Mucosa of gallbladder (tissue), 1 donor: ENCODE results near the gene RWDD4. TPM values are rescaled to one million over a fixed set of nuclear protein-coding genes. Genes with fewer than 3 reads are reported as not detected.
A peak's percentile ranks its signal among the peaks of the same experiment; 100 is the strongest.
"Not testable (repeated sequence)": the region's sequence is repeated elsewhere in the genome, so short reads cannot be mapped to it uniquely, and the experiment has no call there.

Source experiments
- DNase-seq: peaks from one replicate; pipeline ENCODE4 v3.0.0-alpha.2; 2020; ENCODE audit warnings: low spot score
- total RNA-seq: library from RNA; stranded (reverse); gene quantifications from one replicate; pipeline ENCODE4 v1.2.1, GENCODE V29; 2021
- donor health status: DM: no; HTN: no; CAD: no.

The RWDD4 gene
- total RNA-seq, 1 donor from 2014 or later = 16.5 TPM

DNA sequence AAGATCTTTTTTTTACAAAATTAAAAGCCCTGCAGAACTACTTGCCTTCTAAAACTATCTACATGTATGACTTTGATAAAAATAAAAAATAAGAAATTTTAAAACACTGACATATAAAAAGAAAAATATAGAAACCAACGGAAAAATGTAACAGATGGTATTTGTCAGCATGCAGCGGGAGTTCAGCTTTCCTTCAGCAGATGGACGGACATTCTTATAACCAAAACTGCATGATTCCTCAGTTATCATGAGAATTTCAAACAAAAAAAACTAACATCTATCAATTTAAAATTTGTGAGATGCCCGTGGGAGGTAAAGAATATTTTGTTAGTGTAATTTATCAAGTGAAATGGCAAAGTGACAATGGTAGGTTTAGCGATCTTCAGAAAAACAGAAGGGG lies 23.2 kb downstream of the RWDD4 start:
- DNase-seq = no peak

DNA sequence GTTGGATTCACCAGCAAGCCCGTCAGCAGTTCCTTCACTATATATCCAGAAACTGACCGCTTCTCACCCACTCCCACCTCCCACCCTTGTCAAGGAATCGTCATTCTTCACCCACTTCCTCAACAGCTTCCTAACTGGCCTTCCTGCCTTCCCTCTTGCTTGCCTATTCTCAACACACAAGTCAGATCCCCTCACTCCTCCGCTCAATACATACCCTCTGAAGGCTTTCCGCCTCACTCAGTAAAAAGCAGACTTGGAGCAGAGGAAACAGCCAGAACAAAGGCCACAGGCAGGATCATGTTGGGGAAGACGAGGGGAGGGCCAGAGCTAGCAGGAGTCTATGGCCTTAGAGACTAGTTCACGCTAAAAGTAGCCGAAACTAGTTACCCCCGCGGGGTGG lies 23.7 kb downstream of the RWDD4 start:
- no peak for DNase-seq

DNA sequence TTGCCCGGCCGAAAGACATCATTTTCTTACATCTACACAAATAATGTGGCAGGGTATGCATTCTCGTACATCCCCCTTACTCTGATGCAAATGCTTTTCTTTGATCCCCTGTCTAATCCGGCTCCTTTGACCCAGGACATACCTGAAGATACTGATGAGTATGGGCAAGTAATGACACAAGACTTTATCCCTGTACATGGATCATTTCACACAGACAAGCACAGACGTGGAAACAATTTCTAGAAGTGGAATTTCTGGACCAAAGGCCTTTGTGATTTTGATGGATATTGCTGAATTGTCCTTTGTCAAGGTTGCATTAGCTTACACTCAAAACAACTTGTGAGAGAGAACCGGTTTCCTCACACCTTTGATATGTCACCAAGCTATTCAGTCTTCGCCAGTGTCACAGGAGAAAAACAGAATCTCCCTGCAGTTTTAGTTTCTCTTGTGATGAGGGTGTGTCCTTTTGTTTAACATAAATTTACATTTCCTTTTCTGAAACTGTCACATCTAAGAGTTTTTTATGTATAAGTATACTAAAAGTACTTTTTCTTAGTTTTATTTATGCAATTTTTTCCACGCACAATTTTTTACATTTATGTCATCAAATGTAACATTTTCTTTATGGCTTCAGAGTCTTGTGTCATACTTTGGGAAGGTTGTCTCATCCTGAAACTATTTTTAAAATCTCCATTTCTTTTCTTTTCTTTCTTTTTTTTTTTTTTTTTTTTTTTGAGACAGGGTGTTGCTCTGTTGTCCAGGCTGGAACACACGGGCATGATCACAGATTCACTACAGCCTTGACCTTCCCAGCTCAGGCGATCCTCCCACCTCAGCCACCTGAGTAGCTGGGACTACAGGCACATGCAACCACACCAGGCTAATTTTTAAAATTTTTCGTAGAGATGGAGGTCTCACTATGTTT lies 25.2 kb downstream of the RWDD4 start:
- no peak for DNase-seq

DNA sequence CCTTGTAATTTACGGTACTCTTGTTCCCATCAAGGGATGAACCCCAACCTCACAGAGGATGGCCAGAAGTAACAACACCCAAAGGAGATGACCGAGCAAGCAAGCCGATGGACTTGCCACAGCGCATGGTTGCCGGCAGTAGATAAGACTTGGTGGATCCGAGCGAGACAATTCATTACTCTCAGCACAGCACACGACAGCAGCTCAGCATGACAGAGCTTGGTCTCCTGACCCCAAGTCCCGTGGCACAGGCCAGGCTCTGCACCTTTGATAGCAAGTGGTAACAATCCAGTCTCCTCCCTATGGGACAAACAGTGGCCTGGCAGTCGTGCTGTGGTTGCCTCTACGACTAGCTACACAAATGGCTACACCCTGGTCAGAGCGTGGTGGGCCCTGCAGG lies 26.3 kb downstream of the RWDD4 start:
- no peak for DNase-seq

DNA sequence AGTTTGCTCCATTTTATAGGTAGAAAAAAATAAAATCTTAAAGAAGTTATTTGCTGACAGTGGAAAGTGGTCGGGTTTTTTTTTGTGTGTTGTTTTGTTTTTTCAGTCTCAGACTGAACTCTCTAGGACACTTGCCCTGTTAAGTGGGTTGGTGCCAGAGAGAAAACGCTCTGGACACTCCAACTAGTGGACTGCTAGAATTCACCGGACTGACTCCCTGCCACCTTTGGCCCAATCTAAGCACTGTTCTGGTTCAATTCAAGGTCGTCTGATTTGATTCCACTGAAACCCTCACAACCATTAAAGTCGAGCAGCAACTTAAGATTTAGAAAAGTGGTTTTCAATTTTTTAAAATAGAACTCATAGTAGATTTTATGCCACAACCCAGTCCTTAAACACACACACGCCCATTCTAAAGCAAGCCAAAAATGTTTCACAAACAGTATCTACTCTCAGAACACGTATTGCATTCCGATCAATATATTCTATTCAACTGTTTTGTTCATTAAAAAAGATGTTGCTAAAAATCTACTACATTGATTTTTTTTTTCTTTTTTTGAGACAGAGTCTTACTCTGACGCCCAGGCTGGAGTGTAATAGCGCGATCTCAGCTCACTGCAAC lies 27.3 kb downstream of the RWDD4 start:
- DNase-seq = no peak

DNA sequence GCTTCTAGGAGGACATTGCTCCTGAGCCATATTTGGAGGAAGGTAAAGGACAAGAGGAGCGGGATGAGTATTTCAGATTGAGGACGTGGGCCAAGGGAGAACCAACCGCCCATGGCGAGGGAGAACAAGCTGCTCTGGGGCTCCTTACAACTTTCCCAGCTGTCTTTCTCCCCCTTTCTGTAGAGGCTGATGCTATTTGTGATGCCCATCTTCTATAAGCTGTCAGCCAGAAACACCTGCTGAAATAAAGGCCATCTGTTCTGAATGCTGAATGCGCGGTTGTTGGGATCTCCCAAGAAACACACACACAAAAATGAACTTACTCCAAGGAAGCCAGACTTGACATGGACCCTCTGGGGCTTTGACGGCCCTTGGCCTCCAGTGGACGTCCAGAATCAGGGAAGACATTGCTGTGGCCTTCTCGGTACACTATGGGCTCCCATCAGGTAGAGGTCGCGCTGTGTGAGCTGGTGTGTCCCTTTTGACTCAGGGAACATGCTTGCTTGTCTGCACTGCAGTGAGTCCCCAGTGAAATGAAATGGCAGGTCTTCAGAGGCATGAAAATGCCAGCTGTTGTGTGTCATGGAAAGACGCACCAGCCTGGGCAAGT lies 30.9 kb downstream of the RWDD4 start:
- no peak for DNase-seq

DNA sequence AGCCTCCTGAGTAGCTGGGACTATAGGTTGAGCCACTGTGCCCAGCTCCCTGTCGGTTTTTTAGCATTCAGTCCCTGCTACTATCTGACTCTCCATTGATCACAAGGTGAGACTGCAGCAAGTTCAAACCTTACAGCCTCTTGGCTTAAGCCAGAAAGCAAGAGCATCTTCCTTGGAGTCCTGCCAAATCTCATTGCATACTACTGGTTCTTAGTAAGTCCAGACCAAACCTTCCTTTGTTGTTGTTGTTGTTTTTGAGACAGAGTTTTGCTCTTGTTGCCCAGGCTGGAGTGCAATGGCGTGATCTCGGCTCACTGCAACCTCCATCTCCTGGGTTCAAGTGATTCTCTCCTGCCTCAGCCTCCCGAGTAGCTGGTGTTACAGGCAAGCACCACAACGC lies 31.7 kb downstream of the RWDD4 start:
- DNase-seq = not testable (repeated sequence)

DNA sequence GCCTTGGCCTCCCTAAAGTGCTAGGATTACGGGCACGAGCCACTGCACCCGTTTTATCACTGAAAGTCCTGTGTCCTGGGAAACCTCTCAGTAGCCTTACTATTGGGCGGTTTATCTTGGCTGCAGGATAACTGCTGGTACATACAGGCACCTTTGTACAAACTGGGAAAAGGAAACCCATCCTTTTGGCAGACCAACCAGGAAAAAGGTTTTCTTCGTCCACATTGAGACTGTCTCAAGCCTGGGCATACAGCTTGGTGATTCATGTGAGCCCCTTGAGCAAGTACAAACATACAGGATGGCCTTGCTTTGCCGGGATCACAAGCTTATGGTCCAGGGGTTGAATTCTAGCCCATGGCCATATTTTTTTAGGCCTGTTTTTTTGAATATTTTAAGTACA lies 32.8 kb downstream of the RWDD4 start:
- peak; percentile 61 for DNase-seq

DNA sequence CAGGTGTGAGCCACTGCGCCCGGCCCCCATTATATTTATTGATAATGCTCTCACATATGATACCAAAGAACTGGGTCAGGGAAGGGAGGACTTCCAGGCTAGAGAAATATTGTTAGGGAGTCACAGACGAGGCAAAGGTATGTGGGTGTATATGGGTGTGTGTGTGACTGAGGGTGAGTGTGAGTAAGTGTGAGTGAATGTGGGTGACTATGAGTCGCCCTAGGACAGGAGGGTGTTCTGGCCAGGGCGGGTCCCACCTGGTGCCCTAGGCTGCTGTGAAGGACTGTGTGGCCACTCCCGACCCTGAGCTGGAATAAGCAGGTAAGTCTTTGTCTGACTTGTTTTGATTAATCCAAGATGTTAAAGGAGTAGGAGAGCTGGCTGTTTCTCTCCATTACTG lies 34.4 kb downstream of the RWDD4 start:
- DNase-seq = no peak

DNA sequence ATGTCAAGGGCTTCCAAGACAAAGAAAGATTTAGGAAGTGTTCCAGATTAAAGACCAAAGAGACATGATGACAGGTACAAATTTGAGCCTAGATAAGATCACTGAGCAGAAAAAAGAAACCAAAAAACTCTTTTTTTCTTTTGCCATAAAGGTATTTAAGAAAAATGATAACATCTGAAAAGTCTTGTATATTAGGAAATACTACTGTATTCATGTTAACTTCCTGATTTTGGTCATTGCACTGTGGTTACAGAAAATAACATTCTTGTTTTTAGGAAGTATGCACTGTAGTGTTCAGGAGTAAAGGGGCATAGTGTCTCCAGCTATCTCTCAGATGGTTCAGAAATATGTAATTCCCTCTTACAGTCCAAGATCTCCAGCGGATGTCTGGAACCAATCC lies 37.1 kb downstream of the RWDD4 start:
- DNase-seq = no peak

DNA sequence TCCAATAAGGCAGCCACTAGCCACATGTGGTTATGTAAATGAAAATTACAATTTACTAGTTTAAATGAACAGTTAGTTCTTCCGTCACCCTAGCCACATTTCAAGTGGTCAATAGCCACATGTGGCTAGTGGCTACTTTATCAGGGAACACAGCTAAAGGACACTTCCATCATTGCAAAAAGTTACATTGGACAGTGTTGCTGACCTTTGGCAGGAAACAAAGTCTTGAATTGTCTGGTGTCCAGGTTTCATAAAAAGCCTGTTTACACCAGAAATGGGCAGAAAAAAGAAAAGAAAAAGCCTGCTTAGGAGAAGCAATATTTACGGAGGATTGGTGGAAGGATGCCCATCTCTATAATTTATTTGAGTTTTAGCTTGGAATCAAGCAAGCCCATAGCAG lies 38.6 kb downstream of the RWDD4 start:
- DNase-seq = no peak

DNA sequence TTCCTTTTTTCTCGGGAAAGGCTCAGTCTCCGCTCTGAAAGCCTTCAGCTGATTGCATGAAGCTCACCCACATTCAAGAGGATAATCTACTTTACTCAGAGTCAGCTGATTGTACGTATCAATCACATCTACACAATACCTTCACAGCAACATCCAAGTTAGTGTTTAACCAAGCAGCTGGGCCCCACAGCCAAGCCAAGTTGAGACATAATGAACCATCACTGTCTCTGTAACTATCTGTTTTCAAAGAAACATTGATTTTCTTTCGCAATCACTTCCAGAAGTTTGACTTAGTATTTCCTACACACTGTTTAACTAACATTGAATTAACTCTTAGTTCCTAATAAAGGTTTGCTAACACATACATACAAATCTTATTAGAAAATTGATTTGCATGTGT lies 40.3 kb downstream of the RWDD4 start:
- DNase-seq = peak; percentile 77

DNA sequence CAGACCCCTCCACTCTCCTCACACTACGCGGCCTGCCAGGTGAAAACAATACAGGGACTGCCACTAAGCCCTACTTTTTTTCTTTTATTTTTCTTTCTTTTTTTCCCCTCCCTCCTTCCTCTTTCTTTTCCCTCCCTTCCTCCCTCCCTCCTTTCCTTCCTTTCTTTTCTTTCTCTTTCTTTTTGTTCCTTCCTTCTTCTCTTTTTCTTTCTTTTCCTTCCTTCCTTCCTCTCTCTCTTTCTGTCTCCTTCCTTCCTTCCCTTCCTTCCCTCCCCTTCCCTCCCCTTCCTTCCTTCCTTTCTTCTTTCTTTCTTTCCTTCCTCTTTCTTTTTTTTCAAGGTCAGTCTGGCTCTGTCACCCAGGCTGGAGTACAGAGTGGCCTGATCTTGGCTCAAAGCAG lies 41.9 kb downstream of the RWDD4 start:
- no peak for DNase-seq

DNA sequence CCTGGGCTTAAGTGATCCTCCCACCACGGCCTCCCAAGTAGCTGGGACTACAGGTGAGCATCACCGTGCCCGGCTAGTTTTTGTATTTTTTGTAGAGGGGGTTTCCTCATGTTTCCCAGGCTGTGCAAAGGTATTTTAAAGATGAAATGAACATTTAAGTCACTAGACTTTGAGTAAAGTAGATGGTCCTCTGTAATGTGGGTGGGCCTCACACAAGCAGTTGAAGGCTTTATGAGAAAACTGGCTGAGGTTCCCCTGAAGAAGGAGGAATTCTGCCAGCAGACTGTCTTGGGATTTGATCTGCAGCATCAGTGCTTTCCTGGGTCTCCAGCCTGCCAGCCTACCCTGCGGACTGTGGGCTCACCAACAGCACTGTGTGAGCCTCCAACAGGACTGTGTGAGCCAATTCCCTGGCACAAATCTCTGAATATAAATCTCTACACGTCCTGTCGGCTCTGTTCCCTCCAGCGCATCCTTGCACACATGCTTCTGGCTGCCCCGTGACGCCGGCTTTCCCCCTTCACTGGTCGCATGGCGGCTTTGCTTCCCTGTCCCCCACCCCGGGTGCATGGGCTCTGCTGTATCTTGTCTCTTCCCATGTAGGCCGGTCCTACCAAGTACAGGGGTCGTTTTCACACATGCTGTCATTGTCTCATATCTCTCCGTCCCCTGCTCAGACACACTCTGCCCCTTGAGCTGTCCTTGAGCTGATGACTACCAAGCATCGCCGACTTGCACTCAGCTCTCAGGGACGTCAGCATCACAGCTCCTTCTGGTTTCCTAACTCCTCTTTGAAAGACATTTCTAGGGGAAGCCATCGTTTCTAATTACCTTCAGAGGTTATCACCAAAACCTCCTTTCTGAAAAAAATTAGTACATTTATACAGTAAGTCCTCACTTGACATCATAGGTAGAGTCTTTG lies 46.4 kb downstream of the RWDD4 start:
- DNase-seq = no peak

DNA sequence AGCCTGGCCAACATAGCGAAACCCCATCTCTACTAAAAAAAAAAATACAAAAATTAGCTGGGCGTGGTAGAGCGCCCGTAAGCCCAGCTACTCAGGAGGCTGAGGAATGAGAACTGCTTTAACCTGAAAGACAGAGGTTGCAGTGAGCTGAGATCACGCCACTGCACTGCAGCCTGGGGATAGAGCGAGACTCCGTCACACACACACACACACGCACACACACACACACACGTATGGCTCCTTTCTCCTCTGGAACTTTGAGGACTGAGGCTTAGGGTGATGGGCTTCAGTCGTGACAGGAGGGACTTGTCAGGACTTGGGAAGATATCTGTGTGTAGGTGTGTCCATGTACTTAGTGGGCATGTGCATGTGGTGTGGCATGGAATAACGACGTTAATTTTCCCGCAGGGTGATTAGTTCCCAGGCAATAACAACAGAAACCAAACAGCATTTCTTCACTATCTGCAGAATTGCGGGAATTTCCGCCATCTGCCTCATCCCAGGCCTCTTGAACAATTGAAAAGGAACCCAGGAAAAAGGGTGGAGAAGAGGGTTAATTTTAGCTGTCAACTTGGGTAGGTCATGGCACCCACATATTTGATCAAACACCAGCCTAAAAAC lies 47.7 kb downstream of the RWDD4 start:
- DNase-seq = no peak

DNA sequence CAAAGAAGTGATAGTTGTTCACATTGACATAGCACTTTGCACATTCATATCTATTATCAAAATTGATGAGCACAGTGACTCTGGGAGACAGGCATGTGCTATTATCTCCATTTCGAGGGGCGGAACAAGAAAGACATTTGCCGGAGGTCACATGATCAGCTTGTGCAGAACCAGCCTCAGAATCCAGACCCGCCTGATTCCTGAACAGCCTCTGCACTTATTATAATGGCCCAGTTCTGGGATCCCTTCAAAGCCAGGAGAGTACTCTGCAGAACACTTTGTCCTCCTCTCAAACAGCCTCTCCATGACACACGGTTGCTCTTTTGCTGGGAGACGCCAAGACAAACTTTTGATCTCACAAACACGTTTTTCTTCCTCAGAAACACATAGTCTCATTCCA lies 48.4 kb downstream of the RWDD4 start:
- DNase-seq = no peak

DNA sequence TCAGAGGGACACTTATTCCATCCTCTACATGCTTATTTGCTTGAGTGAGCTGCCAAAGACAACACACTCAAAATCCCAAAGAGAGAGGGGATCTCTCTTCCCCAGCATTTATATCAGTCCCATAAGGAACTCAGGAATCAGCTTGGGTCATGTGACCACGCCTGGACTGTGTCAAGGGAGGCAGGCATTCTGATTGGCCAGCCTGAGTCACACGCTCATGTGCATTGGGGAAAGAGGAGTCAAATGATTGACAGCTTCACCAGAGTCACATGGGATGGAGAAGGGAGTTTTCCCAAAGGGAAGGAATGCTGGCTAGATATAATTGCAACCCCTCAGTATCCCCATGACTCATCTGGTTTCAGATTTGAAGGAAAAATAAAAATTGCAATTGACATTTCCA lies 49.0 kb downstream of the RWDD4 start:
- DNase-seq = no peak

DNA sequence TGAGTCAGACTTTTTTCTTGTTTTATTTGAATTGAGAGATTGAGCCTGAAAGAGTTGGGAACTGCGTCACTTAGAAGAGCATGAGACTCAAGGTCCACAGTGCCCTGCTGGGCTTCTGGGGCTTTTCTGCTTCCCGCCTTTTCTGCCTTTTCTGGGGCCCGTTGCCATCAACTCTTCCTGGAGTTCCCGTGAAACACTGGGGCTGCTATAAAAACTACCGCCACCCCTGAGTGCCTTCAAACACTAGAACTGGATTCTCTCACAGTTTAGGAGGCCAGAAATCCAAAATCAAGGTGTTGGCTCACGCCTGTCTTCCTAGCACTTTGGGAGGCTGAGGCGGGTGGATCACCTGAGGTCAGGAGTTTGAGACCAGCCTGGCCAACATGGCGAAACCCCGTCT lies 49.8 kb downstream of the RWDD4 start:
- DNase-seq = no peak

DNA sequence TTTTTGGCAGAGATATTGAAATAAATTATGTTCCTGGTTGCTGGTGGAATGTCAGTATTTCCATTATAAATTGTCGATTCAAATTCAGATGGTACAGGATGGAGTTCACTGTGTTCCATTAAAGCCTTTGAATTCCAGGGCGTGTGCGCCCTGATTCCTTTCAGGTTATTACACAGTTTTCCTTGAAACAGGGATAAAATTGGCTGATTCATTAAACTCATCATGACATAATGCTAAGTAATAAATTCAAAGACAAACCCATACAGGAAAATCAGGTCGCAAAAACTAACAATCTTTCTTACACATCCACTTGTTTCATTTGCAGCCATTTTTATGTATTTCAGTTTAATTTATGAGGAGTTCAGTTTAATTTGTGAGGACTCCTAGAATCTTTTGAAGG lies 51.1 kb downstream of the RWDD4 start:
- DNase-seq = no peak

DNA sequence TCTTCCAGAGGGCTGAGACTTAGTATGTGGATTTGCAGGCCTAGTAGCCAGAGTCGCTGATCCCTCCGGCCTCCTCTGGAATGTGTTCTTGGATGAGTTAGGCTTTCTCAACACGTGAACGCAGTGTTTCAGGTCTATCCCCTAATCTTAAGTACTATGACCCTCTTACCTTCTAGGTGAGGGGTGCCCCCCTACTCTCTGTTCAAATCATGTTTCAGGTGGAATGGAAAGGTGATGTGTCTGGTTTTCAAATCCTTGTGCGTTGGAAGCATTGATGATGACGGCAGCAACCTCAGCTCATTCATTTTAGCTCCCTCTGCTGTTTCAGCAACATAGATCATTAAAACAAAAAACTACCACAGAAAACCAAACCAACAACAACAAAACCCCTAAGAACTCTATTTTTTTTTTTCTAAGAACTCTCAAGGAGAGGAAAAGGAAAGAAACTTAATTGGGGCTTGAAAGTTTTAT lies 56.4 kb downstream of the RWDD4 start:
- no peak for DNase-seq

DNA sequence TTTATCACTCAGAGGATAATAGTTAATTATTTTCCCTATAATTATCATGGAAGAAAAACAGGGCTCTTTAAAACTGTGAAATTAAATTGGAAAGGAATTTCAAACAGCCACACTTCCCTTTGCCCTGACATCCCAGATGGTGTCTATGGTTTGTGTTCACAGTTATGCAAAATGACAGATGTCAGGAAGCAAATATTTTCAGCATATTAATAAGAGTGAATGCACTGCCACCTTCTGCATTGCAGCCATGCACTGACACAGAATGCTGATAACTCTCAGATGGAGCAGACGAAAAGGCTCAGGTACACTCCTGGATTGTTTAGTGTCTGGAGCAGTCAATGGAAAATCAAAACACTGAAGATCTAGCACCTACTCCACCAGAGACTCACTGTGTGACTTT lies 57.6 kb downstream of the RWDD4 start:
- no peak for DNase-seq
